Measurements from ENCODE around the gene PCED1B.

- no peak for TF ChIP-seq EZH2phosphoT487 (conservative IDR thresholded peaks at IDR 0.05; ENCODE audit: low read length)
- TF ChIP-seq CTCF (IDR thresholded peaks at IDR 0.05; ENCODE audit: insufficient read depth, low read length, poor library complexity, severe bottlenecking) = no peak
These were observed 12.2 kb upstream of the PCED1B start for GRCh38 chr12:47067176-47067575.
